GM12878 (cell line): ENCODE measurements around the gene INSYN2B. TPM values are rescaled to one million over a fixed set of nuclear protein-coding genes. Genes with fewer than 3 reads are reported as not detected.

Experiments
- EZH2 ChIP-seq: IDR thresholded peaks from 2 replicates; pipeline ENCODE4 v1.6.1; 2012; ENCODE audit warnings: low read depth, mild to moderate bottlenecking, control low read depth, inconsistent platforms, low read length, borderline replicate concordance; ENCODE audit not compliant: control insufficient read depth
- RELA ChIP-seq: fragments of 450-650 bp; IDR thresholded peaks from 2 replicates; pipeline ENCODE4 v1.8.0; 2014; ENCODE audit warnings: borderline replicate concordance; ENCODE audit not compliant: partially characterized antibody
- STAT3 ChIP-seq: IDR thresholded peaks from 2 replicates; pipeline ENCODE4 v1.6.1; 2011; ENCODE audit warnings: low read depth, low read length, improper control_type of control experiment
- YY1 ChIP-seq: IDR thresholded peaks from 2 replicates; pipeline ENCODE4 v1.6.1; 2011; ENCODE audit warnings: low read depth, mild to moderate bottlenecking, low read length
- ZBTB11 ChIP-seq: fragments of 450-650 bp; formaldehyde crosslinking; IDR thresholded peaks from 2 replicates; pipeline ENCODE4 v1.5.0; 2022; ENCODE audit warnings: mild to moderate bottlenecking, missing genetic modification characterization
- polyA plus RNA-seq, 11 experiments: library from polyadenylated mRNA; depleted of rRNA in 4 of 11; unstranded in 6 of 11; stranded (reverse) in 5 of 11; fragments of >200 nt; fragmentation: Nextera tagmentation in 4 of 11; fragmentation: Illumina TruSeq in 1 of 11; extraction: Ambion mirVana in 4 of 11; extraction: Trizol in 1 of 11; gene quantifications; 1 replicate in 1 of 11; 2 replicates in 10 of 11; pipeline versions ENCODE4 v1.2.1 to v1.2.3, GENCODE V29; 2011 to 2016; ENCODE audit warnings: inconsistent platforms in 2 of 11, missing spikeins in 2 of 11, low read depth in 1 of 11
- total RNA-seq, 4 experiments: library from RNA; depleted of rRNA in 3 of 4; stranded (reverse); fragments of >200 nt in 3 of 4; fragmentation: Illumina TruSeq in 1 of 4; extraction: Trizol in 1 of 4; gene quantifications; 2 replicates each; pipeline versions ENCODE4 v1.2.1 to v1.2.3, GENCODE V29; 2013 to 2021
- TF ChIP-seq, protein P1 (sequence below): fragments of 450-650 bp; IDR thresholded peaks from 2 replicates; pipeline ENCODE4 v1.6.1; 2017; ENCODE audit warnings: borderline replicate concordance
- TF ChIP-seq, protein P2 (sequence below): IDR thresholded peaks from 2 replicates; pipeline ENCODE4 v1.6.1; 2012; ENCODE audit warnings: low read depth, low read length, improper control_type of control experiment

The INSYN2B gene
- total and polyA plus RNA-seq, 10 of the 15 experiments (the other 5 are each of a cell fraction or from before 2014, with no cell fraction given), result 0.05 to 0.27 (median 0.13) TPM; not detected in 7

GRCh38 chr5:169960659-169961058, 19.6 kb downstream of the INSYN2B start (continued):
- TF ChIP-seq, protein P1, sequence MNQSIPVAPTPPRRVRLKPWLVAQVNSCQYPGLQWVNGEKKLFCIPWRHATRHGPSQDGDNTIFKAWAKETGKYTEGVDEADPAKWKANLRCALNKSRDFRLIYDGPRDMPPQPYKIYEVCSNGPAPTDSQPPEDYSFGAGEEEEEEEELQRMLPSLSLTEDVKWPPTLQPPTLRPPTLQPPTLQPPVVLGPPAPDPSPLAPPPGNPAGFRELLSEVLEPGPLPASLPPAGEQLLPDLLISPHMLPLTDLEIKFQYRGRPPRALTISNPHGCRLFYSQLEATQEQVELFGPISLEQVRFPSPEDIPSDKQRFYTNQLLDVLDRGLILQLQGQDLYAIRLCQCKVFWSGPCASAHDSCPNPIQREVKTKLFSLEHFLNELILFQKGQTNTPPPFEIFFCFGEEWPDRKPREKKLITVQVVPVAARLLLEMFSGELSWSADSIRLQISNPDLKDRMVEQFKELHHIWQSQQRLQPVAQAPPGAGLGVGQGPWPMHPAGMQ, result no peak
- TF ChIP-seq EZH2 (no peak), YY1 (no peak), STAT3 (no peak), ZBTB11 (CRISPR knock-in tag) (no peak), RELA (no peak)
- TF ChIP-seq, protein P2, sequence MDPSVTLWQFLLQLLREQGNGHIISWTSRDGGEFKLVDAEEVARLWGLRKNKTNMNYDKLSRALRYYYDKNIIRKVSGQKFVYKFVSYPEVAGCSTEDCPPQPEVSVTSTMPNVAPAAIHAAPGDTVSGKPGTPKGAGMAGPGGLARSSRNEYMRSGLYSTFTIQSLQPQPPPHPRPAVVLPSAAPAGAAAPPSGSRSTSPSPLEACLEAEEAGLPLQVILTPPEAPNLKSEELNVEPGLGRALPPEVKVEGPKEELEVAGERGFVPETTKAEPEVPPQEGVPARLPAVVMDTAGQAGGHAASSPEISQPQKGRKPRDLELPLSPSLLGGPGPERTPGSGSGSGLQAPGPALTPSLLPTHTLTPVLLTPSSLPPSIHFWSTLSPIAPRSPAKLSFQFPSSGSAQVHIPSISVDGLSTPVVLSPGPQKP, result no peak
